Measurements from ENCODE around the gene FAM210A. TPM values are rescaled to one million over a fixed set of nuclear protein-coding genes. Genes with fewer than 3 reads are reported as not detected.

FAM210A gene
- total RNA-seq, 1 experiment from 2014 or later = 17.4 TPM

- ATAC-seq (peak; percentile 88), DNase-seq (ENCODE audit: low spot score) (no peak)
- Mint-ChIP-seq H3K27me3 (ENCODE audit: low read depth) (no peaks in the 10 kb centered on the region), H3K9me3 (peaks cover 16% of the 10 kb centered on the region), H3K36me3 (peaks cover 15% of the 10 kb centered on the region), H3K4me3 (no peak overlapping the region), H3K27ac (no peak overlapping the region), H3K4me1 (peaks cover 25% of the 10 kb centered on the region)
- POLR2A ChIA-PET = no interaction called here
- no peak for TF ChIP-seq NFATC4 (CRISPR knock-in tag; IDR thresholded peaks at IDR 0.05)
- no peak for TF ChIP-seq ZNF671 (CRISPR knock-in tag; IDR thresholded peaks at IDR 0.05)
- TF ChIP-seq ZMAT4 (CRISPR knock-in tag; IDR thresholded peaks at IDR 0.05) = no peak
- no peak for TF ChIP-seq RORB (CRISPR knock-in tag; IDR thresholded peaks at IDR 0.05)
- TF ChIP-seq AR (CRISPR knock-in tag; IDR thresholded peaks at IDR 0.05) = no peak
- TF ChIP-seq NR1H2 (CRISPR knock-in tag; IDR thresholded peaks at IDR 0.05) = no peak
- TF ChIP-seq TEAD4 (CRISPR knock-in tag; IDR thresholded peaks at IDR 0.05) = no peak
- TF ChIP-seq SOX15 (CRISPR knock-in tag; IDR thresholded peaks at IDR 0.05) = no peak
- TF ChIP-seq ZNF317 (CRISPR knock-in tag; IDR thresholded peaks at IDR 0.05; ENCODE audit: borderline replicate concordance, low read depth) = no peak
- no peak for TF ChIP-seq ZNF416 (CRISPR knock-in tag; IDR thresholded peaks at IDR 0.05)
- TF ChIP-seq CBFB (CRISPR knock-in tag; IDR thresholded peaks at IDR 0.05; ENCODE audit: low read depth) = no peak
- TF ChIP-seq EMX1 (CRISPR knock-in tag; IDR thresholded peaks at IDR 0.05) = no peak
- TF ChIP-seq NFYB (CRISPR knock-in tag; conservative IDR thresholded peaks at IDR 0.05; ENCODE audit: low read depth) = no peak
- TF ChIP-seq ZSCAN18 (CRISPR knock-in tag; IDR thresholded peaks at IDR 0.05) = no peak
- TF ChIP-seq MLX (CRISPR knock-in tag; IDR thresholded peaks at IDR 0.05) = no peak
- no peak for TF ChIP-seq ESRRA (CRISPR knock-in tag; IDR thresholded peaks at IDR 0.05; ENCODE audit: borderline replicate concordance)
- CTCF ChIA-PET = interaction anchor here (0.6 to 1.6 kb wide), 6 partner anchors 14 to 657 kb away, joined by 3 to 4 read pairs (median 3); partner anchors contain the start of genes FAM210A and RNMT
Observed at GRCh38 chr18:13712400-13713131, 13.8 kb downstream of the FAM210A start.

- Mint-ChIP-seq H3K4me3 (no peak overlapping the region), H3K27ac (no peak overlapping the region), H3K4me1 (peaks cover 25% of the 10 kb centered on the region), H3K36me3 (peaks cover 30% of the 10 kb centered on the region), H3K27me3 (ENCODE audit: low read depth) (no peaks in the 10 kb centered on the region), H3K9me3 (peaks cover 32% of the 10 kb centered on the region)
- POLR2A ChIA-PET = no interaction called here
- CTCF ChIA-PET = no interaction called here
- no peak for ATAC-seq
- no peak for DNase-seq (ENCODE audit: low spot score)
- no peak for TF ChIP-seq PRRX2 (CRISPR knock-in tag; IDR thresholded peaks at IDR 0.05)
- TF ChIP-seq ZNF512 (CRISPR knock-in tag; IDR thresholded peaks at IDR 0.05; ENCODE audit: borderline replicate concordance) = no peak
- TF ChIP-seq OVOL2 (CRISPR knock-in tag; IDR thresholded peaks at IDR 0.05; ENCODE audit: borderline replicate concordance) = no peak
- TF ChIP-seq SMAD3 (CRISPR knock-in tag; IDR thresholded peaks at IDR 0.05; ENCODE audit: borderline replicate concordance) = no peak
- TF ChIP-seq ZNF281 (CRISPR knock-in tag; IDR thresholded peaks at IDR 0.05) = no peak
- TF ChIP-seq TEAD1 (CRISPR knock-in tag; IDR thresholded peaks at IDR 0.05) = no peak
- no peak for TF ChIP-seq NR2C2 (CRISPR knock-in tag; IDR thresholded peaks at IDR 0.05)
- TF ChIP-seq NFATC4 (CRISPR knock-in tag; IDR thresholded peaks at IDR 0.05) = no peak
- TF ChIP-seq CREB1 (CRISPR knock-in tag; IDR thresholded peaks at IDR 0.05) = no peak
- TF ChIP-seq NR3C1 (CRISPR knock-in tag; conservative IDR thresholded peaks at IDR 0.05; ENCODE audit: low read depth) = no peak
- no peak for TF ChIP-seq IRF2 (CRISPR knock-in tag; IDR thresholded peaks at IDR 0.05; ENCODE audit: borderline replicate concordance, low read depth)
- no peak for TF ChIP-seq ZNF232 (CRISPR knock-in tag; IDR thresholded peaks at IDR 0.05)
Observed at GRCh38 chr18:13710414-13710831, 15.9 kb downstream of the FAM210A start.
